GM18511 (cell line): ENCODE data around the gene CDK9.

Experiments used
- ATAC-seq: cut with Tn5 transposase; IDR thresholded peaks from one replicate; pipeline ENCODE4 v1.9.1; 2021; ENCODE audit warnings: mild to moderate bottlenecking, moderate library complexity; ENCODE audit not compliant: unreplicated experiment

Gene CDK9

DNA sequence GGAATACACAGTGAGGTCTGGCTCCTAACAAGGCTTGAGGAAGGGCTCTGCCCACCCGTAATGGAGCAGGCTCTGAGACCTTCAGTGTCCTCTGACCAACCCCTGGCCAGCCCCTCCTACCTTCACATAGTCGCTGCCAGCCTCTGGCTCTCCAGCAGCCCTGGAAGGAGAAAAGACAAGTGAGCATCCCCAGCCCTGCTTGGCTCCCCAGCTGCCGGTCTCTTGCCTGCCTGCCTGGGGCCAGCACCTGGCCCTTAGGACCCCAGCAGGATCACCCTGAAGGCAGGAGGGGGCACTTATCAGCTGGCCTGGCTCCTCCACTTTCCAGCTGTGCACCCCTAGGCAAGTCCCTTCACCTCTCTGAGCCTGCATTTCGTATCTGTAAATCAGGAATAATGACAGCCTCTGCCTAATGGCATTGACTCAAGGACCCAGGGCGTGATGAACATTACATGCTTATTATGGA is 24.3 kb upstream of the CDK9 start:
- no peak for ATAC-seq

GRCh38 chr9:127762111-127762676 is 23.6 kb upstream of the CDK9 start:
- ATAC-seq: no peak

- no peak for ATAC-seq
These were observed 21.9 kb upstream of the CDK9 start for GRCh38 chr9:127763918-127764384.

GRCh38 chr9:127765418-127765817 is 20.4 kb upstream of the CDK9 start:
- ATAC-seq: no peak

GRCh38 chr9:127767410-127767809 is 18.4 kb upstream of the CDK9 start:
- no peak for ATAC-seq

GRCh38 chr9:127767909-127768331 is 17.9 kb upstream of the CDK9 start:
- ATAC-seq: no peak

DNA sequence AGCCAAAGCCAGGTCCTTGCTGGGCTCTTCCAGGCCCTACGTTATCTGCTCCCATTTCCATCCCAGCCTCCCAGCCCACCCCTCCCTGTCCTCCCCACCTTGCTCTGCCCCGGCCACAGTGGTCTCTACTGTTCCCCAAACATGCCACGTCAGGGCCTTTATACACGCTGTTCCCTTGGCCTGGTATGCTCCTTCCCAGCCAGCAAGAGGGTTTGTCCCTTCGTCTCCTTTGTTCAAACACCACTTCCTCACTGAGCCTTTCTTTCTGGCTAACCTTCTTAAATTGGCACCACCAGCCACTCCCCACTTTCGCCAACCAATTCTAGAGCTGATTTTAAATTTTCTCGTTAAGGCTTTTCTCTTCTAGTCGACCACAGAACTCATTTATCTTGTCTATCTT is 17.1 kb upstream of the CDK9 start:
- no peak for ATAC-seq

DNA sequence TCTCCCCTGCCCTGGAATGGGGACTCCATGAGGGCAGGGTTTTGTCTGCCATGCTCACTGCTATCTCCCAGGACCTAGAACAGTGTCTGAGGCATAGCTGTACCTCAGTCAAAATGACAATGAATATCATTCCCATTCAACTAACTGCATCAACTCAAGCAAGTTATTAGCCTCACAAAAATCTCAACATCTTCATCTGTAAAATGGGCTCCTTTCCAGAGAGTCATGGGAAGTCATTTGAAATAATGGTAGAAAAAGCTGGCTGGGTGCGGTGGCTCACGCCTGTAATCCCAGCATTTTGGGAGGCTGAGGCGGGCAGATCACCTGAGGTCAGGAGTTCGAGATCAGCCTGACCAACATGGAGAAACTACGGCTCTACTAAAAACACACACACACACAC is 16.7 kb upstream of the CDK9 start:
- ATAC-seq: no peak

DNA sequence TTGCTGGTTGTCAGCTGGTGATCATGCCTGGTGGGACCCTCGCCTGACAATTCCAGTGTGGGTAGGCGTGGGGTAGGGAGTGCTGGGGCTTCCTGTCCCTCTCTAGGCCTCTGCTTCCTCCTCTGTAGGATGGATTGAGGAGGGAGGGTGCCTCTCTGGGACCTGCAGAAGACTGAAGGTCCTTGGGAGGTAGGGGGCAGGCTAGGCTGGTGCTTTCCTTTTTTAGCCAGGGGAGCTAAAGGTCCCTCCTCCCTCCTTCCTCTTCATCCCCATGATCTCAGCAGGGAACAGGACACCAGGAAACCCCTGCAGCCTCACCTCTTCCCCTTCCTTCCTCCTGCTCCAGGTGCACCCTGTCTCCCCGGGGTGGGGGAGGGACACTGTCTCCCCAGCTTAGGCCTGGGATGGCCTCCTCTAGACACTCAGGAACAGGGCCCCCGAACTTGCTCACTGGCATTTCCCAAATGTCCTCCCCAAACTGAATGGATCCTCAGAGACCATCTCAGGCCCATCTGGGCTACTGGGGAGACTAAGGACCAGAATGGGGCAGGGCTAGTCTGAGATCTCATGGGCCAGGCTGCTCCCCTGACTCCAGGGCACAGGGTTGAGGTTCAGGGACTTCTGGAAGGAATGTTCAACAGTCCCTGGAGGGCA is 15.8 kb upstream of the CDK9 start:
- no peak for ATAC-seq

DNA sequence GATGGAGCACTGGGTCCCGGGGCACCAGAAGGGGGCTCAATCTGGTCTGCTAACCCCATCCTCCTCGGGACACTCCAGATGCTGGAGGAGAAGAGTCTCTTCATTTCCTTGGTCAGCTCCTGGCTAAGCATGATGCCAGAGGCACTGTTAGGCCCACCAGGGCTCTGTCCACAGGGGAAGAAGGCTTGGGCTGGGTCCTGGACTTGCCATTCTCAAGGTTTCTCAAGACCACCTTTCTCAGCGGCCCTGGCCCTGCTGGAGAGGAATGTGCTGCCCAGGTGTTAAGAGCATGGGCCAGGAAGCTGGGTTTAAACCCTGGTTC is 15.3 kb upstream of the CDK9 start:
- no peak for ATAC-seq

DNA sequence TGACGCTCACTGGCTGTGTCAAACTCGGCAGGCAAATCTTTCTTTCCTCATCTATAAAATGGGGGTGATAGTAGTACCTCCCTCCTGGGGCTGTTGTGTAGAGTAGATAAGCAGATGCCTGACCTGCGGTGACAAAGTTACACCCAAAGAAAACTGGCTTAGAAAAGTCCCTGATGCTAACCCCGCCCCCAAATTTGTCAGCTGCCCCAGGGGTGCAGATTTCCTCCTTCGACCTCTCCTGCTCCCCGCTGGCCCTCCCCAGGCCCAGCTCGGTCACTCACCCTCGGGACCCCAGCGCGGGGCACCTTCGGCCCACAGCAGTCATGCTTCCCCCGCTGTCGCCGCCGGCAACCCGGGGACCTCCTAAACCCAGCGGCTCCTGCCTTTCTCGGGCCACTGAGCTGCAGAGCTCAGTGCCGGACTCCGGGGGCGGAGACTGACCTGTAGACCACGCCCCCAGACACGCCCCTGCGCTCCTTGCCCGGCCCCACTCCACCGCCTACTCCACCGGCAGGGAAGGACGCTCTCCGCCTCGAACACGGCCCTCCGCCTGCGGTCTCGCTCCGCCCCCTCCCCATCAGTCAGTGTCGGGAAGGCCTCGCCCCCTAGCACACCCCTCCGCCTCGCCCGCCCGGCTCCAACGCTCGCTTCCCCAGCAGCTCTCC is 14.8 kb upstream of the CDK9 start:
- ATAC-seq: peak; percentile 92

- no peak for ATAC-seq
These were observed 14.2 kb upstream of the CDK9 start for GRCh38 chr9:127771570-127772189.

DNA sequence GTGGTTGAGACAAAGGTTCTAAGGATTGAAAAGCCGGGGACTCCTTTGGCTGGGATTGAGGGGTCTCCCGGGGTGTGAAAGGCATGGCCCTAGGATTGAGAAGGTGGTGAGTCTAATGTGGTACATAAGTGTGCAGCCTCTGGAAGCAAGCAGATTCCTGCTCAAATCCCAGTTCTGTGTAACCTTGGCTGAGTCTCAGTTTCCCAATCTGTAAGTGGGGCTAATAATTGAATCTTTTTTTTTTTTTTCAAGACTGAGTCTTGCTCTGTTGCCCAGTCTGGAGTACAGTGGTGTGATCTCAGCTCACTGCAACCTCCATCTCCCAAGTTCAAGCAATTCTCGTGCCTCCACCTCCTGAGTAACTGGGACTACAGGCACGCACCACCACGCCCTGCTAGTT is 13.2 kb upstream of the CDK9 start:
- no peak for ATAC-seq

GRCh38 chr9:127773272-127773671 is 12.6 kb upstream of the CDK9 start:
- no peak for ATAC-seq

DNA sequence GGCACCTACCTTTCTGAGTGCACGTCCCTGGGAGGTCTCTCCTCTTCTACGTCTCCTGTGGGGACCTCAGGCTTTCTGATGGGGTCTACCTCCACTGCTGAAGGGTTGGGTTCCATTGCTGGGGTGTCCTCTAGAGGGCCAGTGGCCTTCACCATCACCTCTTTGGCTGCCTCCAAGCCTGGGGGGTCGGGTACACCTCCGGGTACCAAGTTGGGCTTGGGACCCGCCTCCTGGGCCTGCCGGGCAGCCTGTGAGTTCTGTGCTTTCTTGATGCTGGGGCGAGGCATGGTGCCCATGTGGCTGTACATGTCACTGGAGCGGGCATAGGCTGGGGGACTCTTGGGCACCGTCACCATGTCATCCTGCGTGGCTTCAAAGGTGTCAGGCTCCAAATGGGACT is 11.9 kb upstream of the CDK9 start:
- ATAC-seq: no peak

DNA sequence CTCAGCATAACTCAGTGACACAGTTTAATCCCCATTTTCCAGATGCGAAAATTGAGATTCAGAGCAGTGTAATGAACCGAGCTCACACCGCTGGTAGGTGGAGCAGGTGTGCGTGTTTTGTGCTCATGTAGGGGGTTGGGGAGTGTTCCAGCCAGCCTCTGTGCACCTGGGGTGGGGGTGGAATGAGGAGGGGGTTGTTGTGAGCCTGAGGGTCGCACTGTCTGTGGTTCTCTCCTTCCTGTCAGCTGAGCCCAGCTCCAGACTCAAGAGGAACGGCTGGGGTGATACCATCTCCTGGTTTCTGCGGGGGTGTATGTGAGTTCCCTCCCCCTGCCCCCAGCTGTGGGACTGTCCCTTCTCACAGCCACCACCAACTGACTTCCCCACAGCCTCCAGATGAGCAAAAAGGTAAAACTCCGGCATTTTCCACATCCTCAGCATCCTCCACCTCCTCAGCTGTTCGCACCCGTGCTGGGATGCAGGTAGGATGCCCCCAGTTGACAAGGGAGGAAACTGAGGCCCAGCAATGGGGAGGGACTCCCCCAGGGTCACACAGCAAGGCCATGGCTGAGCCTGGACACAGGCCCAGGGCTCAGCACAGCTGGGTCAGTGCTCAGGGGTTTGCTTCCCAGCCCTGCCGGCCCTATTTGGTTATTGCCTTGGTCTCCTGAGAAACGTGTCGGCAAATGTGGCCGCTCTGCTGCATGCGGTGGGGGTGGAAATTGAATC is 9.5 kb upstream of the CDK9 start:
- no peak for ATAC-seq

DNA sequence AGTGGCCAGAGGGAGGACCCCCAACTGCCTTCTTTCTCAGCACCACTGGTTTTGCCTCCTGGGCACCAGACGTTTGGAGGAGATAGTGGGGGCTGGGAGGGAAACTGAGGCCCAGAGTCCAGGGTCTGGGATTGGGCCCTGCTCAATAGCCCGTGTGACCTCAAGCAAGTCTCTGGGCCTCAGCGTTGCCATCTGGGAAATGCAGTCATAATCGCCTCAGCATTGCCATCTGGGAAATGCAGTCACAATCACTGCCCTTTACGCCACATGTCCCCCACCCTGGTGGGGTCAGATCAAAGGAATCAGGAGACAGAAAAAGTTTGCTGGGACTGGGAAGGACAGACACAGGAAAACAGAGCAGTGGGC is 8.9 kb upstream of the CDK9 start:
- ATAC-seq: no peak

DNA sequence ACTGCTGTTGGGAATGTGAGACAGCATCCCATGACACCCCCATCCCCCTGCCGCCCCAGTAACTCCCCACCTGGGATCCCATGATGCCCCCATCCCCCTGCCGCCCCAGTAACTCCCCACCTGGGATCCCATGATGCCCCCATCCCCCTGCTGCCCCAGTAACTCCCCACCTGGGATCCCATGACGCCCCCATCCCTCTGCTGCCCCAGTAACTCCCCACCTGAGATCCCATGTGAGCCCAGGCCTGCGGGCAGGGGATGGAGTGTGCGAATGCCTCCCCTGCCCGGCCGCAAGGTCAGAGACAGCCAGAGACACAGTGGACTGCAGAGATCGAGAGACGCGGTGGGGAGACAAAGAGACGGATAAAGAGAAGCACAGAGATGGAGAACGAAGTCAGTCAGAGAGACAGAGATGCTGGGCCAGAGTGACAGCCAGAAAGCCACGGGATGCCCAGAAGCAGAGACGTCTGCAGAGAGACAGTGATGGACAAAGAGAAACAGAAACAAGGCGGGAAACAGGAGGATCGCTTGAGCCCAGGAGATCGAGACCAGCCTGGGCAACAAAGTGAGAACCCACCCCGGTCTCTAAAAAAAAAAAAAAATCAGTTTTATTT is 8.4 kb upstream of the CDK9 start:
- ATAC-seq: no peak

DNA sequence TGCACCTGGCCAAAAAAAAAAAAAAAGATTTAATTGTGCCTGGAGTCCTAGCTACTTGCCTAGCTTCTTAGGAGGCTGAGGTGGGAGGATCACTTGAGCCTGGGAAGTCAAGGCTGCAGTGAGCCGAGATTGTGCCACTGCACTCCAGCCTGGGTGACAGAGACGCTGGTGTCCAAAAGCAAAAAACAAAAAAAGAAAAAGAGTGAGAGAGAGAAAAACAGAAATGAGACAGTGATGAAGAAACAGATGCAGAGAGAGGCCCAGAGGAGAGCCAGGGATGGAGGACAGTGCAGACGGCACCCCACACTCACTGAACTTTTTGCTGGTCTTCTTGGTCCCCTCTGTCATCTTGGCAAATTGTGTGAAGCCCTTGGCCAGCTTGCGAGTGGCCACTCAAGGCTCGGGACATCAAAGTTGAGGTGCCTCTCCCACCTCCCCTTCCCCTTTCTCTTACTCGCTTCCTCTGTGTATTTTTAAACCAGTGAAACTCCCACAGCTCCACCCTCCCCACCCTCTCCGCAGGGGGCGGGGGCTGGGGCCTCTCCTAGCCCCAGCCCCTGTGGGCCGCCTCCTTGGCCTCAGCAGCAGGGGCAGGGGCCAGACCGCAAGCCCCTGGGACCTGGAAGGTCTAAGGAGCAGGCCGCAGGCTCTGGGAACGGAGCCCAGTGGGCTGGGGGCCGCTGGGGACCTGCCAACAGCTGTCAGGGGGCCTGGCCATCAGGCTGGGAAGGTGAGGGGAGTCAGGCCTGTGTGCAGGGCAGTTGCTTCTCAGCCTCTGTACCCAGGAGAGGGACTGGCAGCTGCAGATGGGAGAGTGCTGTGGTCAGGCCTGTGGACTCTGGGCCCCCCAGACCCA is 7.3 kb upstream of the CDK9 start, which contains the start of gene SH2D3C:
TSS of gene SH2D3C (minus strand) at position 387 of the 856 bp plus-strand sequence. CDS start at position 348, 39 bp downstream.
- ATAC-seq: peak; percentile 52
